H1 (cell line): ENCODE measurements around the gene PASK. TPM values are rescaled to one million over a fixed set of nuclear protein-coding genes. Genes with fewer than 3 reads are reported as not detected.

Source experiments
- CHD7 ChIP-seq: fragments of 300-600 bp; sonication (generic); IDR thresholded peaks from 2 replicates; pipeline ENCODE4 v1.7.1; 2012; ENCODE audit warnings: low read length, moderate library complexity, mild to moderate bottlenecking, inconsistent platforms; ENCODE audit not compliant: insufficient replicate concordance
- CREB1 ChIP-seq: IDR thresholded peaks from 2 replicates; pipeline ENCODE4 v1.6.1; 2012; ENCODE audit warnings: inconsistent platforms
- NRF1 ChIP-seq: IDR thresholded peaks from 2 replicates; pipeline ENCODE4 v1.6.1; 2011; ENCODE audit warnings: mild to moderate bottlenecking, low read depth, low read length, improper control_type of control experiment
- SP1 ChIP-seq: IDR thresholded peaks from 2 replicates; pipeline ENCODE4 v1.6.1; 2011; ENCODE audit warnings: low read depth, low read length
- YY1 ChIP-seq: IDR thresholded peaks from 2 replicates; pipeline ENCODE4 v1.6.1; 2011; ENCODE audit warnings: low read depth, mild to moderate bottlenecking, low read length
- polyA plus RNA-seq, 7 experiments: library from polyadenylated mRNA; depleted of rRNA in 3 of 7; stranded (reverse) in 5 of 7; unstranded in 2 of 7; fragments of >200 nt in 5 of 7; fragments of 200-250 nt in 2 of 7; gene quantifications; 1 replicate in 5 of 7; 2 replicates in 1 of 7; 4 replicates in 1 of 7; pipeline versions ENCODE4 v1.2.1 to v1.2.3, GENCODE V29; 2011 to 2013; ENCODE audit warnings: missing spikeins in 2 of 7, mixed read lengths in 2 of 7
- total RNA-seq: library from RNA; stranded (reverse); fragmentation: NEBNext Ultra II Directional; extraction: Animal tissue kit (Norgen Biotek cat#: 25700); gene quantifications from 2 replicates; pipeline ENCODE4 v1.2.1, GENCODE V29; 2021

The PASK gene
- total and polyA plus RNA-seq, 2 of the 8 experiments (the other 6 are each of a cell fraction or from before 2014, with no cell fraction given): 20.5 to 66.1 TPM

- TF ChIP-seq CHD7: no peak
- TF ChIP-seq CREB1: no peak
- no peak for TF ChIP-seq YY1
- no peak for TF ChIP-seq NRF1
- no peak for TF ChIP-seq SP1
Measured at GRCh38 chr2:241114836-241115235, 34.4 kb downstream of the PASK start (continued).
